CD8-positive, alpha-beta memory T cell (primary cell): ENCODE measurements around the gene PPP1R12B. TPM values are rescaled to one million over a fixed set of nuclear protein-coding genes. Genes with fewer than 3 reads are reported as not detected.

Experiments used
- CTCF ChIA-PET: fragments of 350-600 bp; sonication (Branson Sonifier 250); formaldehyde crosslinking; loops from one replicate; lab custom pipeline; 2021; ENCODE audit warnings: antibody characterized with exemption; lab: Charles Lee
- POLR2A ChIA-PET: fragments of 350-600 bp; sonication (Branson Sonifier 250); formaldehyde crosslinking; loops from one replicate; lab custom pipeline; 2021; ENCODE audit warnings: antibody characterized with exemption; lab: Charles Lee
- DNase-seq, 5 donors: peaks; one replicate each; pipeline versions ENCODE4 v3.0.0 to v3.0.0-alpha.2; 2020 to 2022; ENCODE audit warnings: mixed read lengths in 1 of 5
- H3K27ac ChIP-seq: one replicate; pipeline ENCODE4 v1.7.0; 2013; ENCODE audit warnings: low read depth, mild to moderate bottlenecking, low read length, moderate library complexity
- H3K27me3 ChIP-seq: 2 replicates; pipeline ENCODE4 v1.7.0; 2013; ENCODE audit warnings: low read length, mild to moderate bottlenecking; ENCODE audit not compliant: insufficient read depth, poor library complexity, severe bottlenecking
- H3K36me3 ChIP-seq: 2 replicates; pipeline ENCODE4 v1.7.0; 2013; ENCODE audit warnings: mild to moderate bottlenecking, low read length, moderate library complexity; ENCODE audit not compliant: insufficient read depth
- H3K4me1 ChIP-seq: 2 replicates; pipeline ENCODE4 v1.7.0; 2013; ENCODE audit warnings: mild to moderate bottlenecking, low read length, moderate library complexity; ENCODE audit not compliant: insufficient read depth
- H3K4me3 ChIP-seq: 2 replicates; pipeline ENCODE4 v1.7.0; 2013; ENCODE audit warnings: mild to moderate bottlenecking, low read length
- H3K9me3 ChIP-seq: 2 replicates; pipeline ENCODE4 v1.7.0; 2013; ENCODE audit warnings: mild to moderate bottlenecking, low read length
- H3K27ac Mint-ChIP-seq, 8 donors: one replicate each; pipeline ENCODE4 v1.8.0; 2020 to 2021; ENCODE audit warnings: mixed read lengths in 8 of 8, mild to moderate bottlenecking in 6 of 8, inconsistent platforms in 3 of 8, moderate library complexity in 3 of 8
- H3K27me3 Mint-ChIP-seq, 2 donors: one replicate each; pipeline ENCODE4 v1.8.0; 2020 to 2021; ENCODE audit warnings: mixed read lengths in 2 of 2, mild to moderate bottlenecking in 1 of 2, moderate library complexity in 1 of 2
- H3K36me3 Mint-ChIP-seq, 3 donors: one replicate each; pipeline ENCODE4 v1.8.0; 2020 to 2021; ENCODE audit warnings: mixed read lengths in 3 of 3, inconsistent platforms in 1 of 3, mild to moderate bottlenecking in 1 of 3
- H3K4me1 Mint-ChIP-seq, 3 donors: one replicate each; pipeline ENCODE4 v1.8.0; 2020 to 2021; ENCODE audit warnings: mixed read lengths in 3 of 3, inconsistent platforms in 1 of 3, mild to moderate bottlenecking in 1 of 3
- H3K4me3 Mint-ChIP-seq, 7 donors: one replicate each; pipeline ENCODE4 v1.8.0; 2020 to 2021; ENCODE audit warnings: mixed read lengths in 7 of 7, mild to moderate bottlenecking in 6 of 7, moderate library complexity in 4 of 7, inconsistent platforms in 2 of 7
- H3K9me3 Mint-ChIP-seq, 5 donors: one replicate each; pipeline ENCODE4 v1.8.0; 2020 to 2022; ENCODE audit warnings: mixed read lengths in 5 of 5, mild to moderate bottlenecking in 3 of 5, moderate library complexity in 2 of 5, inconsistent platforms in 1 of 5
- polyA plus RNA-seq: library from polyadenylated mRNA; unstranded; fragments of 300-500 nt; fragmentation: Illumina TruSeq; gene quantifications from one replicate; pipeline ENCODE4 v1.2.3, GENCODE V29; 2021
- total RNA-seq, 2 experiments: library from RNA; stranded (reverse); gene quantifications; one replicate each; pipeline ENCODE4 v1.2.3, GENCODE V29; 2021

The PPP1R12B gene
- total and polyA plus RNA-seq, 3 experiments from 2014 or later, result 11.7 to 13.1 (median 11.9) TPM

GRCh38 chr1:202324646-202325045 lies 23.9 kb upstream of the PPP1R12B start:
- Mint-ChIP-seq H3K4me3 (no peak overlapping the region), H3K9me3 (no peaks in the 10 kb centered on the region), H3K4me1 (no peaks in the 10 kb centered on the region), H3K36me3 (peaks cover 0 to 3% (median 0%) of the 10 kb centered on the region in 3 donors), H3K27me3 (peaks cover 0 to 5% of the 10 kb centered on the region in 2 donors), H3K27ac (no peak overlapping the region)
- POLR2A ChIA-PET, result no interaction called here
- no peaks in the 10 kb centered on the region for H3K4me1 ChIP-seq
- no peak overlapping the region for H3K27ac ChIP-seq
- H3K4me3 ChIP-seq, result no peak overlapping the region
- H3K9me3 ChIP-seq, result no peaks in the 10 kb centered on the region
- no peaks in the 10 kb centered on the region for H3K36me3 ChIP-seq
- CTCF ChIA-PET, result interaction anchor here (1.7 kb wide), 1 partner anchor 9 kb away, joined by 6 read pairs; no protein-coding TSS in a partner anchor
- no peak for DNase-seq
- no peaks in the 10 kb centered on the region for H3K27me3 ChIP-seq

GRCh38 chr1:202329891-202330290 lies 18.6 kb upstream of the PPP1R12B start:
- H3K27ac Mint-ChIP-seq, result peak overlapping the region in 1 of 8 donors; percentile 2
- H3K27ac ChIP-seq, result no peak overlapping the region
- DNase-seq, result no peak
- no peaks in the 10 kb centered on the region for H3K9me3 Mint-ChIP-seq
- peaks cover 0 to 40% (median 15%) of the 10 kb centered on the region in 3 donors for H3K36me3 Mint-ChIP-seq
- CTCF ChIA-PET, result interaction anchor here (1.0 kb wide), 1 partner anchor 11 kb away, joined by 3 read pairs; no protein-coding TSS in a partner anchor
- H3K9me3 ChIP-seq, result no peaks in the 10 kb centered on the region
- H3K36me3 ChIP-seq, result no peaks in the 10 kb centered on the region
- no peak overlapping the region for H3K4me3 Mint-ChIP-seq
- no peaks in the 10 kb centered on the region for H3K27me3 ChIP-seq
- POLR2A ChIA-PET, result no interaction called here
- H3K27me3 Mint-ChIP-seq, result no peaks in the 10 kb centered on the region
- no peaks in the 10 kb centered on the region for H3K4me1 ChIP-seq
- H3K4me3 ChIP-seq, result no peak overlapping the region
- H3K4me1 Mint-ChIP-seq, result no peaks in the 10 kb centered on the region

GRCh38 chr1:202333861-202334260 lies 14.6 kb upstream of the PPP1R12B start:
- H3K36me3 ChIP-seq, result no peaks in the 10 kb centered on the region
- H3K9me3 Mint-ChIP-seq, result no peaks in the 10 kb centered on the region
- no peaks in the 10 kb centered on the region for H3K4me1 Mint-ChIP-seq
- no peaks in the 10 kb centered on the region for H3K27me3 ChIP-seq
- H3K36me3 Mint-ChIP-seq, result peaks cover 0 to 45% (median 15%) of the 10 kb centered on the region in 3 donors
- H3K9me3 ChIP-seq, result no peaks in the 10 kb centered on the region
- no peak for DNase-seq
- H3K4me3 Mint-ChIP-seq, result no peak overlapping the region
- no peak overlapping the region for H3K27ac ChIP-seq
- peak overlapping the region in 1 of 8 donors; percentile 5 for H3K27ac Mint-ChIP-seq
- POLR2A ChIA-PET, result no interaction called here
- CTCF ChIA-PET, result no interaction called here
- no peaks in the 10 kb centered on the region for H3K4me1 ChIP-seq
- H3K27me3 Mint-ChIP-seq, result no peaks in the 10 kb centered on the region
- no peak overlapping the region for H3K4me3 ChIP-seq

GRCh38 chr1:202343652-202344349 lies 4.7 kb upstream of the PPP1R12B start:
- no peaks in the 10 kb centered on the region for H3K9me3 Mint-ChIP-seq
- peak in 2 of 5 donors; percentile 49 to 53 for DNase-seq
- Histone ChIP-seq H3K9me3 (no peaks in the 10 kb centered on the region), H3K4me1 (peaks cover 15% of the 10 kb centered on the region), H3K4me3 (no peak overlapping the region), H3K27me3 (no peaks in the 10 kb centered on the region), H3K27ac (no peak overlapping the region), H3K36me3 (no peaks in the 10 kb centered on the region)
- H3K4me1 Mint-ChIP-seq, result peaks cover 26 to 40% (median 33%) of the 10 kb centered on the region in 3 donors
- H3K4me3 Mint-ChIP-seq, result peak overlapping the region in 5 of 7 donors; percentile 23 to 72 (median 50)
- peaks cover 0 to 10% (median 0%) of the 10 kb centered on the region in 3 donors for H3K36me3 Mint-ChIP-seq
- H3K27ac Mint-ChIP-seq, result peak overlapping the region in 5 of 8 donors; percentile 62 to 76 (median 70)
- ChIA-PET POLR2A (no interaction called here), CTCF (interaction anchor here (0.6 to 4.8 kb wide), 4 partner anchors 10 to 374 kb away, joined by 3 to 35 read pairs (median 5); no protein-coding TSS in a partner anchor)
- peaks cover 0 to 6% of the 10 kb centered on the region in 2 donors for H3K27me3 Mint-ChIP-seq

- no peaks in the 10 kb centered on the region for H3K27me3 Mint-ChIP-seq
- DNase-seq, result no peak
- H3K9me3 Mint-ChIP-seq, result no peaks in the 10 kb centered on the region
- CTCF ChIA-PET, result interaction anchor here (1.0 kb wide), 1 partner anchor 10 kb away, joined by 3 read pairs; no protein-coding TSS in a partner anchor
- peaks cover 24 to 40% (median 39%) of the 10 kb centered on the region in 3 donors for H3K4me1 Mint-ChIP-seq
- peak overlapping the region; percentile 83 for H3K27ac ChIP-seq
- peak overlapping the region; percentile 87 for H3K4me3 ChIP-seq
- no peaks in the 10 kb centered on the region for H3K9me3 ChIP-seq
- H3K27ac Mint-ChIP-seq, result peak overlapping the region; percentile 83 to 97 (median 92)
- no peaks in the 10 kb centered on the region for H3K27me3 ChIP-seq
- H3K36me3 Mint-ChIP-seq, result peaks cover 0 to 7% (median 0%) of the 10 kb centered on the region in 3 donors
- peak overlapping the region; percentile 89 to 100 (median 93) for H3K4me3 Mint-ChIP-seq
- peaks cover 15% of the 10 kb centered on the region for H3K4me1 ChIP-seq
- POLR2A ChIA-PET, result interaction anchor here (0.6 kb wide), 1 partner anchor 512 kb away, joined by 6 read pairs; no protein-coding TSS in a partner anchor
- H3K36me3 ChIP-seq, result no peaks in the 10 kb centered on the region
Measured at GRCh38 chr1:202348005-202348508, 442 bp upstream of the PPP1R12B start.

- no peaks in the 10 kb centered on the region for H3K9me3 Mint-ChIP-seq
- H3K4me1 Mint-ChIP-seq, result peaks cover 23 to 36% (median 34%) of the 10 kb centered on the region in 3 donors
- H3K4me3 ChIP-seq, result peak overlapping the region; percentile 87
- H3K36me3 ChIP-seq, result no peaks in the 10 kb centered on the region
- H3K27ac Mint-ChIP-seq, result peak overlapping the region; percentile 51 to 97 (median 86)
- no peaks in the 10 kb centered on the region for H3K27me3 ChIP-seq
- H3K4me3 Mint-ChIP-seq, result peak overlapping the region; percentile 89 to 100 (median 93)
- peaks cover 0 to 7% (median 0%) of the 10 kb centered on the region in 3 donors for H3K36me3 Mint-ChIP-seq
- H3K9me3 ChIP-seq, result no peaks in the 10 kb centered on the region
- peak in 2 of 5 donors; percentile 2 to 18 for DNase-seq
- CTCF ChIA-PET, result no interaction called here
- POLR2A ChIA-PET, result no interaction called here
- peaks cover 15% of the 10 kb centered on the region for H3K4me1 ChIP-seq
- no peaks in the 10 kb centered on the region for H3K27me3 Mint-ChIP-seq
- H3K27ac ChIP-seq, result peak overlapping the region; percentile 83
Measured at GRCh38 chr1:202349206-202349928, 868 bp downstream of the PPP1R12B start.

GRCh38 chr1:202351725-202352124 lies 3.2 kb downstream of the PPP1R12B start:
- peaks cover 24 to 45% (median 40%) of the 10 kb centered on the region in 3 donors for H3K4me1 Mint-ChIP-seq
- ChIA-PET POLR2A (no interaction called here), CTCF (interaction anchor here (1.8 kb wide), 1 partner anchor 10 kb away, joined by 9 read pairs; the partner anchor contains the start of gene UBE2T)
- no peaks in the 10 kb centered on the region for H3K36me3 ChIP-seq
- H3K27me3 Mint-ChIP-seq, result no peaks in the 10 kb centered on the region
- H3K36me3 Mint-ChIP-seq, result peaks cover 0 to 7% (median 1%) of the 10 kb centered on the region in 3 donors
- peak overlapping the region in 1 of 7 donors; percentile 43 for H3K4me3 Mint-ChIP-seq
- H3K4me3 ChIP-seq, result no peak overlapping the region
- no peaks in the 10 kb centered on the region for H3K9me3 Mint-ChIP-seq
- H3K4me1 ChIP-seq, result peaks cover 15% of the 10 kb centered on the region
- no peak overlapping the region for H3K27ac ChIP-seq
- DNase-seq, result no peak
- no peak overlapping the region for H3K27ac Mint-ChIP-seq
- no peaks in the 10 kb centered on the region for H3K27me3 ChIP-seq
- no peaks in the 10 kb centered on the region for H3K9me3 ChIP-seq
